HG03025 (cell line): ENCODE measurements around the gene FEZF1.
"Not testable (repeated sequence)": the region's sequence is repeated elsewhere in the genome, so short reads cannot be mapped to it uniquely, and the experiment has no call there.

Source experiments
- ATAC-seq: cut with Tn5 transposase; IDR thresholded peaks from one replicate; pipeline ENCODE4 v1.9.1; 2021; ENCODE audit warnings: mild to moderate bottlenecking, moderate library complexity; ENCODE audit not compliant: unreplicated experiment, low FRiP score

Gene FEZF1

GRCh38 chr7:122309421-122309820 lies 4.9 kb upstream of the FEZF1 start:
- no peak for ATAC-seq

GRCh38 chr7:122307228-122307621 lies 2.7 kb upstream of the FEZF1 start:
- no peak for ATAC-seq

GRCh38 chr7:122306320-122307227 lies 2.0 kb upstream of the FEZF1 start:
- no peak for ATAC-seq

GRCh38 chr7:122305475-122306319 lies 1.1 kb upstream of the FEZF1 start:
- ATAC-seq = no peak

- ATAC-seq = no peak
Observed at GRCh38 chr7:122304996-122305421, 459 bp upstream of the FEZF1 start.

GRCh38 chr7:122303531-122304318 lies 825 bp downstream of the FEZF1 start:
- no peak for ATAC-seq

- no peak for ATAC-seq
Observed at GRCh38 chr7:122302761-122303530, 1.6 kb downstream of the FEZF1 start.

GRCh38 chr7:122301858-122302760 lies 2.4 kb downstream of the FEZF1 start:
- no peak for ATAC-seq

- no peak for ATAC-seq
Observed at GRCh38 chr7:122300956-122301833, 3.4 kb downstream of the FEZF1 start.

GRCh38 chr7:122300211-122300932 lies 4.2 kb downstream of the FEZF1 start:
- no peak for ATAC-seq

GRCh38 chr7:122299624-122300210 lies 4.8 kb downstream of the FEZF1 start:
- ATAC-seq = no peak

- ATAC-seq = no peak
Observed at GRCh38 chr7:122298618-122299017, 5.9 kb downstream of the FEZF1 start.

- no peak for ATAC-seq
Observed at GRCh38 chr7:122298131-122298530, 6.4 kb downstream of the FEZF1 start.

- no peak for ATAC-seq
Observed at GRCh38 chr7:122291189-122291588, 13.4 kb downstream of the FEZF1 start.

GRCh38 chr7:122290476-122290875 lies 14.1 kb downstream of the FEZF1 start:
- no peak for ATAC-seq

- no peak for ATAC-seq
Observed at GRCh38 chr7:122289426-122289825, 15.1 kb downstream of the FEZF1 start.

- ATAC-seq = not testable (repeated sequence)
Observed at GRCh38 chr7:122284608-122285007, 19.9 kb downstream of the FEZF1 start.
